HG03378 (cell line): ENCODE results near the gene PSD4.

Experiments
- ATAC-seq: cut with Tn5 transposase; IDR thresholded peaks from one replicate; pipeline ENCODE4 v1.9.1; 2021; ENCODE audit warnings: mild to moderate bottlenecking, moderate library complexity; ENCODE audit not compliant: unreplicated experiment

Gene PSD4

GRCh38 chr2:113141451-113141850 lies 32.3 kb upstream of the PSD4 start:
- no peak for ATAC-seq

- no peak for ATAC-seq
These were observed 31.5 kb upstream of the PSD4 start for GRCh38 chr2:113142290-113142689.

GRCh38 chr2:113144259-113144658 lies 29.5 kb upstream of the PSD4 start:
- no peak for ATAC-seq

GRCh38 chr2:113148606-113149552 lies 24.9 kb upstream of the PSD4 start:
- no peak for ATAC-seq

GRCh38 chr2:113149553-113150257 lies 24.1 kb upstream of the PSD4 start:
- ATAC-seq = no peak

- ATAC-seq = no peak
These were observed 23.5 kb upstream of the PSD4 start for GRCh38 chr2:113150258-113150601.

GRCh38 chr2:113155331-113155730 lies 18.4 kb upstream of the PSD4 start:
- ATAC-seq = no peak

GRCh38 chr2:113156278-113157117 lies 17.3 kb upstream of the PSD4 start:
- ATAC-seq = no peak

- ATAC-seq = no peak
These were observed 16.5 kb upstream of the PSD4 start for GRCh38 chr2:113157118-113157896.

GRCh38 chr2:113157897-113158753 lies 15.6 kb upstream of the PSD4 start:
- no peak for ATAC-seq

- ATAC-seq = no peak
These were observed 14.8 kb upstream of the PSD4 start for GRCh38 chr2:113158884-113159553.

- ATAC-seq = no peak
These were observed 13.5 kb upstream of the PSD4 start for GRCh38 chr2:113160248-113160647.

- ATAC-seq = no peak
These were observed 12.8 kb upstream of the PSD4 start for GRCh38 chr2:113160962-113161361.

GRCh38 chr2:113162173-113162572 lies 11.6 kb upstream of the PSD4 start:
- no peak for ATAC-seq

- no peak for ATAC-seq
These were observed 10.9 kb upstream of the PSD4 start for GRCh38 chr2:113162869-113163268.

- ATAC-seq = no peak
These were observed 9.4 kb upstream of the PSD4 start for GRCh38 chr2:113164215-113164929.

- ATAC-seq = no peak
These were observed 8.7 kb upstream of the PSD4 start for GRCh38 chr2:113164930-113165585.

GRCh38 chr2:113166187-113166645 lies 7.6 kb upstream of the PSD4 start:
- ATAC-seq = no peak
